Measurements from ENCODE around the gene CD7.
"Not testable (repeated sequence)": the region's sequence is repeated elsewhere in the genome, so short reads cannot be mapped to it uniquely, and the experiment has no call there.

Gene CD7

GRCh38 chr17:82317394-82318168, at the start of gene CD7:
Gene CD7 (minus strand): TSS chr17:82317608. CDS start chr17:82317495, 113 bp downstream.
- peak; percentile 62 for DNase-seq (ENCODE audit: low read depth)

GRCh38 chr17:82366749-82367148, 49.3 kb upstream of the CD7 start:
- no peak for DNase-seq (ENCODE audit: low read depth)

- DNase-seq (ENCODE audit: low read depth), result no peak
Observed at GRCh38 chr17:82365606-82366295, 48.3 kb upstream of the CD7 start.

- no peak for DNase-seq (ENCODE audit: low read depth)
Observed at GRCh38 chr17:82361885-82362633, 44.7 kb upstream of the CD7 start.

- not testable (repeated sequence) for DNase-seq (ENCODE audit: low read depth)
Observed at GRCh38 chr17:82359451-82360074, 42.2 kb upstream of the CD7 start.

GRCh38 chr17:82358465-82359350, 41.3 kb upstream of the CD7 start, which contains the start of gene TEX19:
Gene TEX19 (plus strand): TSS chr17:82359247. CDS start chr17:82362151, 2,904 bp downstream.
- DNase-seq (ENCODE audit: low read depth), result no peak

GRCh38 chr17:82357394-82357793, 40.0 kb upstream of the CD7 start:
- no peak for DNase-seq (ENCODE audit: low read depth)

GRCh38 chr17:82356845-82357355, 39.5 kb upstream of the CD7 start:
- DNase-seq (ENCODE audit: low read depth), result no peak

GRCh38 chr17:82355770-82356427, 38.5 kb upstream of the CD7 start:
- DNase-seq (ENCODE audit: low read depth), result no peak

- DNase-seq (ENCODE audit: low read depth), result no peak
Observed at GRCh38 chr17:82354804-82355308, 37.4 kb upstream of the CD7 start.

- DNase-seq (ENCODE audit: low read depth), result no peak
Observed at GRCh38 chr17:82353484-82353883, 36.1 kb upstream of the CD7 start.

GRCh38 chr17:82351713-82352488, 34.5 kb upstream of the CD7 start:
- peak; percentile 71 for DNase-seq (ENCODE audit: low read depth)

- no peak for DNase-seq (ENCODE audit: low read depth)
Observed at GRCh38 chr17:82351254-82351712, 33.9 kb upstream of the CD7 start.

- no peak for DNase-seq (ENCODE audit: low read depth)
Observed at GRCh38 chr17:82350182-82351030, 33.0 kb upstream of the CD7 start.

GRCh38 chr17:82349287-82349701, 31.9 kb upstream of the CD7 start:
- no peak for DNase-seq (ENCODE audit: low read depth)

GRCh38 chr17:82348866-82349265, 31.5 kb upstream of the CD7 start:
- DNase-seq (ENCODE audit: low read depth), result no peak

- no peak for DNase-seq (ENCODE audit: low read depth)
Observed at GRCh38 chr17:82348434-82348833, 31.0 kb upstream of the CD7 start.

- DNase-seq (ENCODE audit: low read depth), result not testable (repeated sequence)
Observed at GRCh38 chr17:82347994-82348393, 30.6 kb upstream of the CD7 start.

Data from CMK (cell line).